Panc1 (cell line): ENCODE measurements around the gene ABL1. TPM values are rescaled to one million over a fixed set of nuclear protein-coding genes. Genes with fewer than 3 reads are reported as not detected.

Experiments
- ATAC-seq: fragments of 200-7000 bp; cut with Tn5 transposase; 2 replicates; pipeline ENCODE4 v1.9.1; 2020; ENCODE audit warnings: mild to moderate bottlenecking, moderate library complexity
- BruUV-seq: library from RNA; stranded (reverse); fragments of 400-500 nt; replicated peaks from 2 replicates; lab custom pipeline; 2021; lab: Mats Ljungman, UMichigan
- CTCF ChIA-PET: fragments of 300-600 bp; sonication (Branson Sonifier 250); formaldehyde crosslinking; loops from one replicate; lab custom pipeline; 2022; ENCODE audit warnings: antibody characterized with exemption; lab: Charles Lee
- POLR2A ChIA-PET: fragments of 300-600 bp; sonication (Branson Sonifier 250); formaldehyde crosslinking; loops from one replicate; lab custom pipeline; 2022; ENCODE audit warnings: antibody characterized with exemption; lab: Charles Lee
- DNase-seq: peaks from one replicate; pipeline ENCODE4 v3.0.0-alpha.2; 2010; ENCODE audit warnings: low read depth, low spot score
- H3K27ac ChIP-seq: 2 replicates; pipeline ENCODE4 v1.5.1; 2011; ENCODE audit warnings: mild to moderate bottlenecking, low read length, inconsistent platforms
- H3K27me3 ChIP-seq: fragments of 200-500 bp; sonication (Bioruptor generic); 2 replicates; pipeline ENCODE4 v1.6.0; 2014; ENCODE audit warnings: low read length, inconsistent platforms; ENCODE audit not compliant: control insufficient read depth, insufficient read depth
- H3K36me3 ChIP-seq: fragments of 200-500 bp; sonication (Bioruptor generic); 2 replicates; pipeline ENCODE4 v1.5.1; 2014; ENCODE audit warnings: inconsistent platforms, mild to moderate bottlenecking, low read length, moderate library complexity; ENCODE audit not compliant: control insufficient read depth, insufficient read depth
- H3K4me1 ChIP-seq: 2 replicates; pipeline ENCODE4 v1.5.1; 2011; ENCODE audit warnings: inconsistent platforms, mild to moderate bottlenecking, low read length, moderate library complexity; ENCODE audit not compliant: control insufficient read depth, insufficient read depth
- H3K4me3 ChIP-seq, 2 experiments: 2 replicates each; pipeline ENCODE4 v1.5.1; 2011 to 2012; ENCODE audit warnings: low read depth in 2 of 2, low read length in 2 of 2, mild to moderate bottlenecking in 2 of 2, inconsistent platforms in 1 of 2, moderate library complexity in 1 of 2
- H3K9me3 ChIP-seq: fragments of 200-500 bp; sonication (Bioruptor generic); 2 replicates; pipeline ENCODE4 v1.5.1; 2014; ENCODE audit warnings: low read depth, mild to moderate bottlenecking, inconsistent platforms, low read length, moderate library complexity; ENCODE audit not compliant: control insufficient read depth, insufficient read depth
- POLR2AphosphoS5 ChIP-seq: IDR thresholded peaks from 2 replicates; pipeline ENCODE4 v1.6.1; 2012; ENCODE audit warnings: mild to moderate bottlenecking, low read depth, low read length, moderate library complexity
- SIN3A ChIP-seq: IDR thresholded peaks from 2 replicates; pipeline ENCODE4 v1.6.1; 2012; ENCODE audit warnings: low read depth, mild to moderate bottlenecking, low read length, moderate library complexity, borderline replicate concordance; ENCODE audit not compliant: insufficient read depth
- TCF7L2 ChIP-seq: IDR thresholded peaks from 2 replicates; pipeline ENCODE4 v1.6.1; 2011; ENCODE audit warnings: mild to moderate bottlenecking, low read depth, low read length, inconsistent platforms
- in situ Hi-C: cut with HindIII; loops from 2 replicates; pipeline ENCODE4 v1.10.0; 2016; ENCODE audit warnings: low sequenced_read_pairs, low pct_unique_long_range_greater_than_20kb
- intact Hi-C: fragments of 100-400 bp; cut with micrococcal nuclease; formaldehyde crosslinking; loops from one replicate; pipeline ENCODE4 v1.10.0; 2022; ENCODE audit not compliant: unreplicated experiment
- total RNA-seq: library from RNA; stranded (reverse); gene quantifications from one replicate; pipeline ENCODE4 v1.2.1, GENCODE V29; 2021; ENCODE audit not compliant: unreplicated experiment
- TF ChIP-seq, protein P1 (sequence below), 2 experiments: IDR thresholded peaks; 2 replicates each; pipeline ENCODE4 v1.6.1; 2011 to 2012; ENCODE audit warnings: low read depth in 2 of 2, control low read depth in 1 of 2, low read length in 1 of 2, mild to moderate bottlenecking in 1 of 2, moderate library complexity in 1 of 2; ENCODE audit not compliant: insufficient read depth in 1 of 2
- TF ChIP-seq, protein P2 (sequence below): fragments of 450-650 bp; IDR thresholded peaks from 2 replicates; pipeline ENCODE4 v1.5.1; 2017; ENCODE audit warnings: mild to moderate bottlenecking

The ABL1 gene
- total RNA-seq, 1 experiment from 2014 or later, result 48.4 TPM

DNA sequence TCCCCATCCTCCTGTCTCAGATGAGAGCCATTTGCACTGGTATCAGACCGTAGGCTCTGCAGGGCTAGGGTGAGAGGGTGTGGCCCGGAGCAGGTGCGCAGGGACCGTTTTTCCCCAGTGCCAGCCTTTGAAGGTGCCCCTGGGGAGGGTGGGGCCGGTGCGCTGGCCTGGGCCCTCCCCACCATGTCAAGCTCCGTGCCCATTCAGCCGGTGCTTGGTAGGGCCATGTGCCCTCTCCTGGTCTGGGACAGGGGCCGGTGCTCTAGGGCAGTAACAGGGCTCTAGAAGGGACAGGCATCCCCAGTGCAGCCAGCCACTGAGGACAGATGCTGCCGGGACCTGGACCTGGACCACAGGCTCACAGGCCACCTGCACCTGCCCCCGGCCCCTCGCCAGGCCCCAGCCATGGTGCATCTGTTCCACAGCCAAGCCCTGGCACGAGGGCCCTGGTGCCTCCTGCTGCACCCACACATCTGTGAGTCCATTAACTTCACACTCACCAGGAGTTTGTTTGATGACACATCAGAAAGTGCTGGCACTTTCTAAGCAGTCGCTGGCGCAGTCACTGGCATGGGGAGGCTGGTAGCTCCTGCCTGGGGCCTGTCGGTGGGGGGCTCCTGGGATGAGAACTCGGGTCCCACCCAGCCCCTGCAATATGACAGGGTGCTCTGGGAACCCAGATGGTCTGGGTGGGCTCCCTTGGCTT lies 66.6 kb downstream of the ABL1 start:
- CTCF ChIA-PET, result no interaction called here
- in situ Hi-C loops, result no loop called here
- no peak for DNase-seq
- intact Hi-C loops, result no loop called here
- ATAC-seq, result no peak
- Histone ChIP-seq H3K27ac (no peak overlapping the region), H3K9me3 (no peaks in the 10 kb centered on the region), H3K4me3 (no peak overlapping the region), H3K4me1 (no peaks in the 10 kb centered on the region), H3K27me3 (no peaks in the 10 kb centered on the region), H3K36me3 (no peaks in the 10 kb centered on the region)
- no TSS peak for BruUV-seq
- POLR2A ChIA-PET, result no interaction called here
- TF ChIP-seq POLR2AphosphoS5 (no peak), TCF7L2 (no peak)

DNA sequence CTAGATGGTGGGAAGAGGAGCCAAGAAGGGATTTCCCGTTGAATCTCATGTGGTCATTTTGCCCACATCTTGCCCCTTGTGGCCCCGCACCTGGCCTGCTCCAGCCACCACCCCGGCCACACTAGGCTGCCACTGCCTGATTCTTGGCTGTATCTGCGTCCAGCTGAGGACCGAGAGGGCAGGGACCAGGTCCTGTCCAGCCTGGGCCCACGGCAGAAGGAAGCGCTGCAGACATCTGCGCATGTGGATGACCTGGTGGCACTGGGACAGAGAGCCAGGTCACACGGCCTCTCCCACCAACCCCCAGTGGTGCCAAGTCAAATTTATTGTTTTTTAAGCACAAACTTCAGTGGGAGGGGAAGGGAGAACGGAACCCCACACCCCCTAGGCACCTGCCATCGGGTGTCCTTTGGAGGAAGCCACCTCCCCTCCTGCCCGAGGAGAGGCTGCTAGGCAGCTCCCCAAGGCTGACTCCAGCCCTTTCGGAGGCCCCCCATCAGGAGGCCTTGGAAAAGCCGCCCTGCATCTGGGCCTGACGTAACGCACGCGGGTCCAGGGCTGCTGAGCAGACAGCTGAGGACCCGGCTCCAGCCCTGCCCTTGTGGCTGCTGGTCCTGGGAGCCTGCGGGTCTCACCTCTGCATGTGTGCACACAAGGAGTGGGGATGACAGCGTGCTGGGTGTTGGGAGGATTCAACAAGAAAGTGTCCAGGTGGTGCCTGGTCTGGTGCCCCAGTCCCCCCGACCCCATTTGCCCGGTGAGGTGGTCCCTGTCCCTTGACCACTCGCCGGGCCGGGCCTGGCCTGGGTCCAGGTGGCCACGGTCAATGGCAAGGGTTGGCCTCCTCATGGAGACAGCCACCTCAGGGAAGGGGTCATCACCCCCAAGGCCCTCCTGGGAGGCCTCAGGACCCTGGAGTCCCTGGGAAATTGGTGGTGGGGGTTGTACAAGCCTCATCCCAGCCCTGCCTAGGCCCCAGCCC lies 67.4 kb downstream of the ABL1 start:
- ATAC-seq (no peak), DNase-seq (no peak)
- H3K36me3 ChIP-seq, result no peaks in the 10 kb centered on the region
- no peaks in the 10 kb centered on the region for H3K4me1 ChIP-seq
- no peak overlapping the region for H3K27ac ChIP-seq
- H3K4me3 ChIP-seq, result no peak overlapping the region
- no TSS peak for BruUV-seq
- H3K9me3 ChIP-seq, result no peaks in the 10 kb centered on the region
- in situ Hi-C loops (no loop called here), intact Hi-C loops (no loop called here)
- CTCF ChIA-PET, result no interaction called here
- TF ChIP-seq POLR2AphosphoS5, result no peak
- TF ChIP-seq, protein P1, sequence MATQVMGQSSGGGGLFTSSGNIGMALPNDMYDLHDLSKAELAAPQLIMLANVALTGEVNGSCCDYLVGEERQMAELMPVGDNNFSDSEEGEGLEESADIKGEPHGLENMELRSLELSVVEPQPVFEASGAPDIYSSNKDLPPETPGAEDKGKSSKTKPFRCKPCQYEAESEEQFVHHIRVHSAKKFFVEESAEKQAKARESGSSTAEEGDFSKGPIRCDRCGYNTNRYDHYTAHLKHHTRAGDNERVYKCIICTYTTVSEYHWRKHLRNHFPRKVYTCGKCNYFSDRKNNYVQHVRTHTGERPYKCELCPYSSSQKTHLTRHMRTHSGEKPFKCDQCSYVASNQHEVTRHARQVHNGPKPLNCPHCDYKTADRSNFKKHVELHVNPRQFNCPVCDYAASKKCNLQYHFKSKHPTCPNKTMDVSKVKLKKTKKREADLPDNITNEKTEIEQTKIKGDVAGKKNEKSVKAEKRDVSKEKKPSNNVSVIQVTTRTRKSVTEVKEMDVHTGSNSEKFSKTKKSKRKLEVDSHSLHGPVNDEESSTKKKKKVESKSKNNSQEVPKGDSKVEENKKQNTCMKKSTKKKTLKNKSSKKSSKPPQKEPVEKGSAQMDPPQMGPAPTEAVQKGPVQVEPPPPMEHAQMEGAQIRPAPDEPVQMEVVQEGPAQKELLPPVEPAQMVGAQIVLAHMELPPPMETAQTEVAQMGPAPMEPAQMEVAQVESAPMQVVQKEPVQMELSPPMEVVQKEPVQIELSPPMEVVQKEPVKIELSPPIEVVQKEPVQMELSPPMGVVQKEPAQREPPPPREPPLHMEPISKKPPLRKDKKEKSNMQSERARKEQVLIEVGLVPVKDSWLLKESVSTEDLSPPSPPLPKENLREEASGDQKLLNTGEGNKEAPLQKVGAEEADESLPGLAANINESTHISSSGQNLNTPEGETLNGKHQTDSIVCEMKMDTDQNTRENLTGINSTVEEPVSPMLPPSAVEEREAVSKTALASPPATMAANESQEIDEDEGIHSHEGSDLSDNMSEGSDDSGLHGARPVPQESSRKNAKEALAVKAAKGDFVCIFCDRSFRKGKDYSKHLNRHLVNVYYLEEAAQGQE (IDR thresholded peaks at IDR 0.05; ENCODE audit: insufficient read depth in 1 of 2, low read depth in 2 of 2, low read length in 1 of 2), result no peak
- TF ChIP-seq, protein P2, sequence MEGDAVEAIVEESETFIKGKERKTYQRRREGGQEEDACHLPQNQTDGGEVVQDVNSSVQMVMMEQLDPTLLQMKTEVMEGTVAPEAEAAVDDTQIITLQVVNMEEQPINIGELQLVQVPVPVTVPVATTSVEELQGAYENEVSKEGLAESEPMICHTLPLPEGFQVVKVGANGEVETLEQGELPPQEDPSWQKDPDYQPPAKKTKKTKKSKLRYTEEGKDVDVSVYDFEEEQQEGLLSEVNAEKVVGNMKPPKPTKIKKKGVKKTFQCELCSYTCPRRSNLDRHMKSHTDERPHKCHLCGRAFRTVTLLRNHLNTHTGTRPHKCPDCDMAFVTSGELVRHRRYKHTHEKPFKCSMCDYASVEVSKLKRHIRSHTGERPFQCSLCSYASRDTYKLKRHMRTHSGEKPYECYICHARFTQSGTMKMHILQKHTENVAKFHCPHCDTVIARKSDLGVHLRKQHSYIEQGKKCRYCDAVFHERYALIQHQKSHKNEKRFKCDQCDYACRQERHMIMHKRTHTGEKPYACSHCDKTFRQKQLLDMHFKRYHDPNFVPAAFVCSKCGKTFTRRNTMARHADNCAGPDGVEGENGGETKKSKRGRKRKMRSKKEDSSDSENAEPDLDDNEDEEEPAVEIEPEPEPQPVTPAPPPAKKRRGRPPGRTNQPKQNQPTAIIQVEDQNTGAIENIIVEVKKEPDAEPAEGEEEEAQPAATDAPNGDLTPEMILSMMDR, result no peak
- TF ChIP-seq SIN3A, result no peak
- TF ChIP-seq TCF7L2, result no peak
- H3K27me3 ChIP-seq, result no peaks in the 10 kb centered on the region
- POLR2A ChIA-PET, result no interaction called here
